LNCaP clone FGC (cell line): ENCODE results near the gene BPIFB1.

Source experiments
- DNase-seq: peaks from one replicate; pipeline ENCODE4 v3.0.0-alpha.2; 2011; ENCODE audit warnings: low read depth
- H3K4me3 ChIP-seq: 2 replicates; pipeline ENCODE4 v1.5.1; 2011; ENCODE audit warnings: mild to moderate bottlenecking, low read depth, low read length, control low read depth
- CTCF ChIP-seq: IDR thresholded peaks from 2 replicates; pipeline ENCODE4 v1.5.1; 2012; ENCODE audit warnings: mild to moderate bottlenecking; ENCODE audit not compliant: control insufficient read depth, insufficient read depth; ENCODE audit errors: extremely low read depth

Gene BPIFB1, protein sequence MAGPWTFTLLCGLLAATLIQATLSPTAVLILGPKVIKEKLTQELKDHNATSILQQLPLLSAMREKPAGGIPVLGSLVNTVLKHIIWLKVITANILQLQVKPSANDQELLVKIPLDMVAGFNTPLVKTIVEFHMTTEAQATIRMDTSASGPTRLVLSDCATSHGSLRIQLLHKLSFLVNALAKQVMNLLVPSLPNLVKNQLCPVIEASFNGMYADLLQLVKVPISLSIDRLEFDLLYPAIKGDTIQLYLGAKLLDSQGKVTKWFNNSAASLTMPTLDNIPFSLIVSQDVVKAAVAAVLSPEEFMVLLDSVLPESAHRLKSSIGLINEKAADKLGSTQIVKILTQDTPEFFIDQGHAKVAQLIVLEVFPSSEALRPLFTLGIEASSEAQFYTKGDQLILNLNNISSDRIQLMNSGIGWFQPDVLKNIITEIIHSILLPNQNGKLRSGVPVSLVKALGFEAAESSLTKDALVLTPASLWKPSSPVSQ

DNA sequence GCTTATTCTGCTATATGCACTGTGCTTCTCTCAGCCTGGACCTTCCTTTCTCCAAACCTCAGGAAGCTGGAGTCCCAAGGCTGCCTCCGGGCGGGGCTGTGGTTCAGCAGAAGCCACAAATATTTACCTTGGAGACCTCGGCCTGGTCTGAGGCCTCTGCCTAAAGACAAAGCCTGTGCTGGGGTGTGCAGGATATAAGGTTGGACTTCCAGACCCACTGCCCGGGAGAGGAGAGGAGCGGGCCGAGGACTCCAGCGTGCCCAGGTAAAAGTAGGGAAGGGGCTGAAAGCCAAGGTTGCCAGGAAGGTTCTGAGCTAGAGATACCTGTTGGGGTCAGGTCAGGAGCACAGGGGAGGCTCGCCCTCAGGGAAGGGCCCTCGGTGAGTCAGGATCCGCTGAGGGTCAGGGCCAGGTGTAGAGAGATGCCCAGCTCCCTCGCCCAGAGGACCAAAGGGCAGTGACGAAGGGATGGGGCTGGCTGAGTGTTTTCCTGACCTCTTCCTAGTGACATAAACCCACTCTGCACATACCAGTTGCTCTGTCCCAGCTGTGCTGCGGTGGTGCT lies at the start of gene BPIFB1:
BPIFB1 (plus strand) TSS at position 224 of the 565 bp plus-strand sequence. CDS start 2,860 bp downstream, outside the sequence.
- no peak within 1 kb of the TSS for H3K4me3 ChIP-seq
- no peak for TF ChIP-seq CTCF
- no peak for DNase-seq

DNA sequence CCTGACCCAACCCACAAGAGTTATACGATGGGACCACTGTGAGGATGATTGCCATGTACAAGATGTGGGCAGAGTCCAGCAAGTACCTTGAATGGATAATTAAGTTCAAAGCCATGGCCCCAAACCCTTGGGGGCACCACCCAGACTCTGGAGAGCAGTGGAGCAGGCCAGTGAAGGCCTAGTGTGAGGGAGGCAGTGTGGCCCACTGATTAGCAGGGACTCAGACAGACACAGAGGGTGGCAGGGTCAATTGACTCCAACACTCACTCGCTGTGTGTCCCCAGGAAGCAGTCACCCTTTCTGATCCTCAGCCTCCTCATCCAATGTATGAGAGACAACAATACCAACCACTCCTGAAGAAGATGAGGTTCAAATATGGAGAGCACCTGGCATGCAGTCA lies 49.0 kb upstream of the BPIFB1 start:
- no peak for TF ChIP-seq CTCF
- H3K4me3 ChIP-seq = no peak overlapping the region
- DNase-seq = no peak

DNA sequence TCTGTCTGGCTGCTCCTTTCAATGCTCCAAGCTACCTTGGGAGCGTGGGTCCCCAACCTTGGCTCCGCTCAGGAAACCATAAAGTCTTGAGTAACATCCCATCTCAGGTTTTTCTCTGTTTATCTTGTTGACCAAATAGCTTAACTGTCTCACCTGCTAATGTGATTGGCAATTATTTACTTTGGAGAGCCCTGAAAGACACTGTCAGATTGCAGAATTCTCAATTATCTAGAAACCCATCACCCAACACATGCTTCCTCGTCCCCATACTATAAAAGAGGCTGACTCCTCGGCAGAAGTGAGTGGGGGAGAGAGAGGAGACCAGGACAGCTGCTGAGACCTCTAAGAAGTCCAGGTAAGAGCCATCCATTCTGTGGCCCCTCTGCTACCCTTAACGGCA lies 47.3 kb upstream of the BPIFB1 start, which contains the start of gene BPIFA1:
BPIFA1 (plus strand) TSS at position 301 of the 400 bp plus-strand sequence. CDS start 1,716 bp downstream, outside the sequence.
- H3K4me3 ChIP-seq = no peak within 1 kb of the TSS
- DNase-seq = no peak
- TF ChIP-seq CTCF = no peak

- no peak for DNase-seq
- H3K4me3 ChIP-seq = no peak overlapping the region
- no peak for TF ChIP-seq CTCF
Observed at GRCh38 chr20:33236351-33236750, 46.7 kb upstream of the BPIFB1 start.

DNA sequence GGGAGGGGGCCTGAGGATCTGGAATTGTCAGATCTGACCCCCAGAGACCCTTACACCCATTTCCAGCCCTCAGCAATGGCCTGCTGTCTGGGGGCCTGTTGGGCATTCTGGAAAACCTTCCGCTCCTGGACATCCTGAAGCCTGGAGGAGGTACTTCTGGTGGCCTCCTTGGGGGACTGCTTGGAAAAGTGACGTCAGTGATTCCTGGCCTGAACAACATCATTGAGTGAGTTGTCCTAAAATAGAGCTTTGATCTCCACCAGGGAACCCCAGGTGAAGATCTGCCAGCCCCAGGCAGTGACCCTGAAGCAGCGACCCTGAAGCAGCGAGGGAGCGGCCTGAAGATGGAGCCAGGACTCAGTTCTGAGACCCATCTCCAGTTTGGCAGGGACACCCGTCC lies 45.0 kb upstream of the BPIFB1 start:
- H3K4me3 ChIP-seq = no peak overlapping the region
- TF ChIP-seq CTCF = no peak
- DNase-seq = no peak

- TF ChIP-seq CTCF = no peak
- DNase-seq = no peak
- no peak overlapping the region for H3K4me3 ChIP-seq
Observed at GRCh38 chr20:33239418-33239817, 43.6 kb upstream of the BPIFB1 start.
